HepG2 (cell line): ENCODE data around the gene LDLRAD4. TPM values are rescaled to one million over a fixed set of nuclear protein-coding genes. Genes with fewer than 3 reads are reported as not detected.
A peak's percentile ranks its signal among the peaks of the same experiment; 100 is the strongest.

Experiments
- ISX ChIP-seq: sonication (generic); formaldehyde crosslinking; conservative IDR thresholded peaks from 2 replicates; pipeline ENCODE4 v1.5.0; 2020; ENCODE audit warnings: missing genetic modification reagents
- PITX1 ChIP-seq: sonication (generic); formaldehyde crosslinking; IDR thresholded peaks from 2 replicates; pipeline ENCODE4 v1.5.1; 2020; ENCODE audit warnings: mild to moderate bottlenecking, missing genetic modification reagents
- RARA ChIP-seq: IDR thresholded peaks from 2 replicates; pipeline ENCODE4 v1.6.1; 2016; ENCODE audit warnings: missing genetic modification reagents, missing compliant biosample characterization
- RCOR2 ChIP-seq: IDR thresholded peaks from 2 replicates; pipeline ENCODE4 v1.6.1; 2016; ENCODE audit warnings: missing biosample characterization, missing genetic modification reagents
- SALL1 ChIP-seq: sonication (generic); formaldehyde crosslinking; IDR thresholded peaks from 2 replicates; pipeline ENCODE4 v1.8.0; 2022; ENCODE audit warnings: mild to moderate bottlenecking, missing genetic modification reagents
- SMAD3 ChIP-seq: sonication (generic); formaldehyde crosslinking; IDR thresholded peaks from 2 replicates; pipeline ENCODE4 v1.4.0; 2020; ENCODE audit warnings: missing genetic modification reagents
- SOX6 ChIP-seq, 2 experiments: fragments of 450-650 bp in 1 of 2; sonication (generic) in 1 of 2; formaldehyde crosslinking in 1 of 2; IDR thresholded peaks; 2 replicates each; pipeline versions ENCODE4 v1.4.0 to v1.6.1; 2017 to 2020; ENCODE audit warnings: antibody characterized with exemption in 1 of 2, mild to moderate bottlenecking in 1 of 2, missing genetic modification reagents in 1 of 2
- TSC22D2 ChIP-seq: sonication (generic); formaldehyde crosslinking; IDR thresholded peaks from 2 replicates; pipeline ENCODE4 v1.5.1; 2020; ENCODE audit warnings: missing genetic modification reagents, mild to moderate bottlenecking, borderline replicate concordance
- ZFP41 ChIP-seq: sonication (generic); formaldehyde crosslinking; IDR thresholded peaks from 2 replicates; pipeline ENCODE4 v1.4.0; 2020; ENCODE audit warnings: mild to moderate bottlenecking, missing genetic modification reagents, borderline replicate concordance
- ZNF234 ChIP-seq: sonication (generic); formaldehyde crosslinking; conservative IDR thresholded peaks from 2 replicates; pipeline ENCODE4 v1.5.1; 2020; ENCODE audit warnings: mild to moderate bottlenecking, missing genetic modification reagents
- ZNF431 ChIP-seq: sonication (generic); formaldehyde crosslinking; IDR thresholded peaks from 2 replicates; pipeline ENCODE4 v1.9.0; 2022; ENCODE audit warnings: missing genetic modification reagents, low read depth, mild to moderate bottlenecking, borderline replicate concordance
- ZNF672 ChIP-seq: sonication (generic); formaldehyde crosslinking; IDR thresholded peaks from 2 replicates; pipeline ENCODE4 v1.8.1; 2022; ENCODE audit warnings: missing genetic modification reagents
- polyA plus RNA-seq, 8 experiments: library from polyadenylated mRNA; depleted of rRNA in 3 of 8; stranded (reverse) in 7 of 8; unstranded in 1 of 8; fragments of >200 nt; fragmentation: Illumina TruSeq in 4 of 8; extraction: Trizol in 4 of 8; gene quantifications; 2 replicates each; pipeline versions ENCODE4 v1.2.1 to v1.2.3, GENCODE V29; 2011 to 2016; ENCODE audit warnings: low read depth in 4 of 8, missing spikeins in 1 of 8, mixed read lengths in 1 of 8; ENCODE audit not compliant: insufficient read depth in 1 of 8
- total RNA-seq, 5 experiments: library from RNA; depleted of rRNA; stranded (reverse); fragments of >200 nt; fragmentation: Illumina TruSeq; extraction: Trizol; gene quantifications; 2 replicates each; pipeline ENCODE4 v1.2.3, GENCODE V29; 2016; ENCODE audit warnings: low read depth in 1 of 5
- TF ChIP-seq, protein P1 (sequence below): sonication (generic); formaldehyde crosslinking; IDR thresholded peaks from 2 replicates; pipeline ENCODE4 v1.4.0; 2020; ENCODE audit warnings: missing genetic modification reagents
- TF ChIP-seq, protein P2 (sequence below): sonication (generic); formaldehyde crosslinking; IDR thresholded peaks from 2 replicates; pipeline ENCODE4 v1.8.1; 2023; ENCODE audit warnings: mild to moderate bottlenecking, missing genetic modification reagents
- TF ChIP-seq, protein P3 (sequence below): IDR thresholded peaks from 2 replicates; pipeline ENCODE4 v1.6.1; 2016; ENCODE audit warnings: missing biosample characterization, missing genetic modification reagents, low read depth
- TF ChIP-seq, protein P4 (sequence below): sonication (generic); formaldehyde crosslinking; conservative IDR thresholded peaks from 2 replicates; pipeline ENCODE4 v1.4.0; 2020; ENCODE audit warnings: mild to moderate bottlenecking, missing genetic modification reagents, moderate library complexity
- TF ChIP-seq, protein P5 (sequence below): IDR thresholded peaks from 2 replicates; pipeline ENCODE4 v1.6.1; 2018; ENCODE audit warnings: missing genetic modification reagents, mild to moderate bottlenecking, missing compliant biosample characterization
- TF ChIP-seq, protein P6 (sequence below): fragments of 450-650 bp; IDR thresholded peaks from 2 replicates; pipeline ENCODE4 v1.6.1; 2017

LDLRAD4 gene
- total and polyA plus RNA-seq, 2 of the 13 experiments (the other 11 are each of a cell fraction or from before 2014, with no cell fraction given), result 13.6 to 20.9 TPM

DNA sequence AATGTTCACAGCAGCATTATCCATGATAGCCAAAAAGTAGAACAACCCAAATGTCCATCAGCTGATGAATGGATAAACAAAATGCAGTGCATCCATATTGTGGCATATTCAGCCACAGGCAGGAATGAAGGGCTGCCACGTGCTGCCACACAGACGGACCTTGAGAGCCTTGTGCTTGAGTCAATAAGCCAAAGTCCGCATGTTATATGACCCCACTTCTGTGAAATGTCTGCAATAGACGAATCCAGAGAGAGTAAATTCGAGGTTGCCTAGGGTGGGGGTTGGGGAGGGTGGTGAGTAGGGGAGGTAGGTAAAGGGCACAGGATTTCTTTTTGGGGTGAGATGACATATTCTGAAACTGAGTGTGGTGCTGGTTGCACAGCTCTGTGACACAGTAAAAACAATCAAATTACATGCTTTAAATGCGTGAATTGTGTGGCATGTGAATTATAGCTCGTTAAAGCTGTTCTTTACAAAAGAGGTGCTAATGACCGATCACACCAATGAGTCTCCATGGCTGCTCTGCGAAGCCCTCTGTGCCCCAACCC, 38.9 kb upstream of the LDLRAD4 start (continued):
- TF ChIP-seq ZNF234 (CRISPR knock-in tag) (no peak), SALL1 (CRISPR knock-in tag) (peak; percentile 98), ISX (CRISPR knock-in tag) (no peak), ZNF431 (CRISPR knock-in tag) (peak; percentile 95), SMAD3 (CRISPR knock-in tag) (peak; percentile 92), TSC22D2 (CRISPR knock-in tag) (peak; percentile 47; the same call in 1 of the 2 replicates), ZFP41 (CRISPR knock-in tag) (no peak), SOX6 (IDR thresholded peaks at IDR 0.05) (no peak), SOX6 (CRISPR knock-in tag; IDR thresholded peaks at IDR 0.05) (peak; percentile 81), RCOR2 (peak; percentile 72), ZNF672 (CRISPR knock-in tag) (no peak), PITX1 (CRISPR knock-in tag) (peak; percentile 73; the same call in 1 of the 2 replicates), RARA (peak; percentile 87)
- TF ChIP-seq, protein P1, sequence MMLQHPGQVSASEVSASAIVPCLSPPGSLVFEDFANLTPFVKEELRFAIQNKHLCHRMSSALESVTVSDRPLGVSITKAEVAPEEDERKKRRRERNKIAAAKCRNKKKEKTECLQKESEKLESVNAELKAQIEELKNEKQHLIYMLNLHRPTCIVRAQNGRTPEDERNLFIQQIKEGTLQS, result peak; percentile 37; the same call in 1 of the 2 replicates
- TF ChIP-seq, protein P2, sequence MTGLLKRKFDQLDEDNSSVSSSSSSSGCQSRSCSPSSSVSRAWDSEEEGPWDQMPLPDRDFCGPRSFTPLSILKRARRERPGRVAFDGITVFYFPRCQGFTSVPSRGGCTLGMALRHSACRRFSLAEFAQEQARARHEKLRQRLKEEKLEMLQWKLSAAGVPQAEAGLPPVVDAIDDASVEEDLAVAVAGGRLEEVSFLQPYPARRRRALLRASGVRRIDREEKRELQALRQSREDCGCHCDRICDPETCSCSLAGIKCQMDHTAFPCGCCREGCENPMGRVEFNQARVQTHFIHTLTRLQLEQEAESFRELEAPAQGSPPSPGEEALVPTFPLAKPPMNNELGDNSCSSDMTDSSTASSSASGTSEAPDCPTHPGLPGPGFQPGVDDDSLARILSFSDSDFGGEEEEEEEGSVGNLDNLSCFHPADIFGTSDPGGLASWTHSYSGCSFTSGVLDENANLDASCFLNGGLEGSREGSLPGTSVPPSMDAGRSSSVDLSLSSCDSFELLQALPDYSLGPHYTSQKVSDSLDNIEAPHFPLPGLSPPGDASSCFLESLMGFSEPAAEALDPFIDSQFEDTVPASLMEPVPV, result peak; percentile 86; the same call in 1 of the 2 replicates
- TF ChIP-seq, protein P3, sequence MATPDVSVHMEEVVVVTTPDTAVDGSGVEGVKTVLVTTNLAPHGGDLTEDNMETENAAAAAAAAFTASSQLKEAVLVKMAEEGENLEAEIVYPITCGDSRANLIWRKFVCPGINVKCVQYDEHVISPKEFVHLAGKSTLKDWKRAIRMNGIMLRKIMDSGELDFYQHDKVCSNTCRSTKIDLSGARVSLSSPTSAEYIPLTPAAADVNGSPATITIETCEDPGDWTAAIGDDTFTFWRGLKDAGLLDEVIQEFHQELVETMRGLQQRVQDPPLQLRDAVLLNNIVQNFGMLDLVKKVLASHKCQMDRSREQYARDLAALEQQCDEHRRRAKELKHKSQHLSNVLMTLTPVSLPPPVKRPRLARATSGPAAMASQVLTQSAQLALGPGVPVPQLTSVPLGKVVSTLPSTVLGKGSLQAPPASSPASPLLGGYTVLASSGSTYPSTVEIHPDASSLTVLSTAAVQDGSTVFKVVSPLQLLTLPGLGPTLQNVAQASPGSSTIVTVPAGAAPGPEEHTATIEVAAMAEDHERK (CRISPR knock-in tag), result no peak
- TF ChIP-seq, protein P4, sequence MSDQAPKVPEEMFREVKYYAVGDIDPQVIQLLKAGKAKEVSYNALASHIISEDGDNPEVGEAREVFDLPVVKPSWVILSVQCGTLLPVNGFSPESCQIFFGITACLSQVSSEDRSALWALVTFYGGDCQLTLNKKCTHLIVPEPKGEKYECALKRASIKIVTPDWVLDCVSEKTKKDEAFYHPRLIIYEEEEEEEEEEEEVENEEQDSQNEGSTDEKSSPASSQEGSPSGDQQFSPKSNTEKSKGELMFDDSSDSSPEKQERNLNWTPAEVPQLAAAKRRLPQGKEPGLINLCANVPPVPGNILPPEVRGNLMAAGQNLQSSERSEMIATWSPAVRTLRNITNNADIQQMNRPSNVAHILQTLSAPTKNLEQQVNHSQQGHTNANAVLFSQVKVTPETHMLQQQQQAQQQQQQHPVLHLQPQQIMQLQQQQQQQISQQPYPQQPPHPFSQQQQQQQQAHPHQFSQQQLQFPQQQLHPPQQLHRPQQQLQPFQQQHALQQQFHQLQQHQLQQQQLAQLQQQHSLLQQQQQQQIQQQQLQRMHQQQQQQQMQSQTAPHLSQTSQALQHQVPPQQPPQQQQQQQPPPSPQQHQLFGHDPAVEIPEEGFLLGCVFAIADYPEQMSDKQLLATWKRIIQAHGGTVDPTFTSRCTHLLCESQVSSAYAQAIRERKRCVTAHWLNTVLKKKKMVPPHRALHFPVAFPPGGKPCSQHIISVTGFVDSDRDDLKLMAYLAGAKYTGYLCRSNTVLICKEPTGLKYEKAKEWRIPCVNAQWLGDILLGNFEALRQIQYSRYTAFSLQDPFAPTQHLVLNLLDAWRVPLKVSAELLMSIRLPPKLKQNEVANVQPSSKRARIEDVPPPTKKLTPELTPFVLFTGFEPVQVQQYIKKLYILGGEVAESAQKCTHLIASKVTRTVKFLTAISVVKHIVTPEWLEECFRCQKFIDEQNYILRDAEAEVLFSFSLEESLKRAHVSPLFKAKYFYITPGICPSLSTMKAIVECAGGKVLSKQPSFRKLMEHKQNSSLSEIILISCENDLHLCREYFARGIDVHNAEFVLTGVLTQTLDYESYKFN, result peak; percentile 99
- TF ChIP-seq, protein P5, sequence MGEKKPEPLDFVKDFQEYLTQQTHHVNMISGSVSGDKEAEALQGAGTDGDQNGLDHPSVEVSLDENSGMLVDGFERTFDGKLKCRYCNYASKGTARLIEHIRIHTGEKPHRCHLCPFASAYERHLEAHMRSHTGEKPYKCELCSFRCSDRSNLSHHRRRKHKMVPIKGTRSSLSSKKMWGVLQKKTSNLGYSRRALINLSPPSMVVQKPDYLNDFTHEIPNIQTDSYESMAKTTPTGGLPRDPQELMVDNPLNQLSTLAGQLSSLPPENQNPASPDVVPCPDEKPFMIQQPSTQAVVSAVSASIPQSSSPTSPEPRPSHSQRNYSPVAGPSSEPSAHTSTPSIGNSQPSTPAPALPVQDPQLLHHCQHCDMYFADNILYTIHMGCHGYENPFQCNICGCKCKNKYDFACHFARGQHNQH (CRISPR knock-in tag), result peak; percentile 92
- TF ChIP-seq, protein P6, sequence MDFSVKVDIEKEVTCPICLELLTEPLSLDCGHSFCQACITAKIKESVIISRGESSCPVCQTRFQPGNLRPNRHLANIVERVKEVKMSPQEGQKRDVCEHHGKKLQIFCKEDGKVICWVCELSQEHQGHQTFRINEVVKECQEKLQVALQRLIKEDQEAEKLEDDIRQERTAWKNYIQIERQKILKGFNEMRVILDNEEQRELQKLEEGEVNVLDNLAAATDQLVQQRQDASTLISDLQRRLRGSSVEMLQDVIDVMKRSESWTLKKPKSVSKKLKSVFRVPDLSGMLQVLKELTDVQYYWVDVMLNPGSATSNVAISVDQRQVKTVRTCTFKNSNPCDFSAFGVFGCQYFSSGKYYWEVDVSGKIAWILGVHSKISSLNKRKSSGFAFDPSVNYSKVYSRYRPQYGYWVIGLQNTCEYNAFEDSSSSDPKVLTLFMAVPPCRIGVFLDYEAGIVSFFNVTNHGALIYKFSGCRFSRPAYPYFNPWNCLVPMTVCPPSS, result no peak
